PFSK-1 (cell line): ENCODE data around the gene DNM1L.

Experiments used
- REST ChIP-seq, 2 experiments: IDR thresholded peaks; 2 replicates each; pipeline versions ENCODE4 v1.6.1 to v1.8.0; 2011 to 2012; ENCODE audit warnings: low read depth in 2 of 2, low read length in 2 of 2, control low read depth in 1 of 2, inconsistent platforms in 1 of 2, mild to moderate bottlenecking in 1 of 2, moderate library complexity in 1 of 2; ENCODE audit not compliant: insufficient read depth in 1 of 2
- TAF1 ChIP-seq: IDR thresholded peaks from 2 replicates; pipeline ENCODE4 v1.6.1; 2012; ENCODE audit warnings: low read length, control low read depth, borderline replicate concordance; ENCODE audit not compliant: insufficient read depth

- TF ChIP-seq TAF1 (no peak), REST (IDR thresholded peaks at IDR 0.05; ENCODE audit: insufficient read depth in 1 of 2, low read depth in 2 of 2, low read length in 2 of 2) (no peak)
These were observed 37.7 kb upstream of the DNM1L start for GRCh38 chr12:32641287-32641901.
